Thyroid gland (tissue), 4 donors: ENCODE data around the gene ALDOC.

Experiments
- POLR2A ChIP-seq, 2 donors: fragments of 450-650 bp; IDR thresholded peaks; one replicate each; pipeline ENCODE4 v1.6.1; 2017; ENCODE audit warnings: antibody characterized with exemption in 2 of 2, mild to moderate bottlenecking in 2 of 2, moderate library complexity in 1 of 2
- TF ChIP-seq, protein P1 (sequence below), 6 experiments: fragments of 200-600 bp in 3 of 6; fragments of 450-650 bp in 3 of 6; sonication (generic) in 3 of 6; IDR thresholded peaks; one replicate each; pipeline ENCODE4 v1.5.1; 2016 to 2019; ENCODE audit warnings: antibody characterized with exemption in 6 of 6, mild to moderate bottlenecking in 2 of 6, inconsistent platforms in 1 of 6, moderate library complexity in 1 of 6

DNA sequence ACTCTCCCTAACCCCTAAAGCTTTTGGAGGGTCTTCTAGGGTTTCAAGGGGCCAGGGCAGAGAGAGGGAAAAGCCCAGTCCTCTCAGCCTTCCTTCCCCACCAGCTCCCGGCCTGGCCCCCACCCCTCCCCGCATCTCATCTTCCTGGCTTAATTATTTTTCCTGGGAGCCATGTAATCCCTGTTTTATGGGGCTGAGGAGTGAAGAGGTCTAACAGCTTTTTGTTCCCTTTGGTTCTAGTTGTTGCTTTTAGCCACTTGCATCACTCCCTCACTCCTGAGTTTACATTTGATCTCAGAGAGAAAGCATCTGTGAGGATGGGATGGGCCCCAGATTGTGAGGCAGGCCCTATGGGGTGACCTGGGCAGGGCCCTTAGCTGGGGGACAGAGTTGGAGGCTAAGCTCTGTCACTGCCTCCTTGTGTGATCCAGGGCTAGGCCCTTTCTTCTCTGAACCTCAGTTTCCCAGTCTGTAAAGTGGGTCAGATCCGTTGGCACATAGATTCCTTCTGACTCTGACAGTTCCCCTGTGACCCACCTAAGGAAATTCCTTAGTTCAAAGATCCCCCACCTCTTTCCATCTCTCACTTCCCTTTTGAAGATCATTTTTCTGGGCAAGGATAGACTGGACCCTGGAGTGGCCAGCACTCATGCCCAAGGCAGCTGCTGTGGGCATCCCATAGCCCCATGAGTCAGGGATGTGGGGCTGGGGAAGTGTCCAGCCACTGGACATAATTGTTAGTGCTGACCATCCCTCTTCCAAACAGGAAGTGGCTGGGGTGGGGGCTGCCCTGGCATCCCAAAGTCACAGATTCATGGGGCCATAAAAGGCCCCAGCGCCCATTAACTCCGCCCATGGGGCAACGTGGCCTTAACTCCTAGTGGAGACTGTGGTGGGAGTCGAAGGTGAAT lies 44.4 kb downstream of the ALDOC start:
- TF ChIP-seq, protein P1, sequence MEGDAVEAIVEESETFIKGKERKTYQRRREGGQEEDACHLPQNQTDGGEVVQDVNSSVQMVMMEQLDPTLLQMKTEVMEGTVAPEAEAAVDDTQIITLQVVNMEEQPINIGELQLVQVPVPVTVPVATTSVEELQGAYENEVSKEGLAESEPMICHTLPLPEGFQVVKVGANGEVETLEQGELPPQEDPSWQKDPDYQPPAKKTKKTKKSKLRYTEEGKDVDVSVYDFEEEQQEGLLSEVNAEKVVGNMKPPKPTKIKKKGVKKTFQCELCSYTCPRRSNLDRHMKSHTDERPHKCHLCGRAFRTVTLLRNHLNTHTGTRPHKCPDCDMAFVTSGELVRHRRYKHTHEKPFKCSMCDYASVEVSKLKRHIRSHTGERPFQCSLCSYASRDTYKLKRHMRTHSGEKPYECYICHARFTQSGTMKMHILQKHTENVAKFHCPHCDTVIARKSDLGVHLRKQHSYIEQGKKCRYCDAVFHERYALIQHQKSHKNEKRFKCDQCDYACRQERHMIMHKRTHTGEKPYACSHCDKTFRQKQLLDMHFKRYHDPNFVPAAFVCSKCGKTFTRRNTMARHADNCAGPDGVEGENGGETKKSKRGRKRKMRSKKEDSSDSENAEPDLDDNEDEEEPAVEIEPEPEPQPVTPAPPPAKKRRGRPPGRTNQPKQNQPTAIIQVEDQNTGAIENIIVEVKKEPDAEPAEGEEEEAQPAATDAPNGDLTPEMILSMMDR (IDR thresholded peaks at IDR 0.05) = no peak
- no peak for TF ChIP-seq POLR2A (IDR thresholded peaks at IDR 0.05)
